Activated CD4-positive, alpha-beta T cell treated with anti-CD3 and anti-CD28 coated beads for 36 hours (primary cell): ENCODE measurements around the gene RNF2. TPM values are rescaled to one million over a fixed set of nuclear protein-coding genes. Genes with fewer than 3 reads are reported as not detected.

Source experiments
- ATAC-seq: fragments of 200-7000 bp; cut with Tn5 transposase; one replicate; pipeline ENCODE4 v1.10.0; 2021; ENCODE audit warnings: mild to moderate bottlenecking, moderate library complexity
- CTCF ChIA-PET: fragments of 350-600 bp; sonication (Branson Sonifier 250); formaldehyde crosslinking; loops from one replicate; lab custom pipeline; 2021; ENCODE audit warnings: antibody characterized with exemption; lab: Charles Lee
- POLR2A ChIA-PET: fragments of 350-600 bp; sonication (Branson Sonifier 250); formaldehyde crosslinking; loops from one replicate; lab custom pipeline; 2021; ENCODE audit warnings: antibody characterized with exemption, inconsistent platforms; lab: Charles Lee
- DNase-seq: peaks from one replicate; pipeline ENCODE4 v3.0.0-alpha.2; 2020
- H3K27ac Mint-ChIP-seq: one replicate; pipeline ENCODE4 v1.8.0; 2021; ENCODE audit warnings: mixed read lengths
- H3K27me3 Mint-ChIP-seq: one replicate; pipeline ENCODE4 v1.8.0; 2021; ENCODE audit warnings: mixed read lengths
- H3K36me3 Mint-ChIP-seq: one replicate; pipeline ENCODE4 v1.8.0; 2021; ENCODE audit warnings: low read depth, mixed read lengths
- H3K4me1 Mint-ChIP-seq: one replicate; pipeline ENCODE4 v1.8.0; 2021; ENCODE audit warnings: mixed read lengths
- H3K4me3 Mint-ChIP-seq: one replicate; pipeline ENCODE4 v1.8.0; 2021; ENCODE audit warnings: mild to moderate bottlenecking, moderate library complexity, mixed read lengths
- H3K9me3 Mint-ChIP-seq: one replicate; pipeline ENCODE4 v1.8.0; 2021; ENCODE audit warnings: low read depth, mixed read lengths
- intact Hi-C, 2 experiments: fragments of 100-400 bp; cut with DNase I in 1 of 2; cut with micrococcal nuclease in 1 of 2; formaldehyde crosslinking; loops; one replicate each; pipeline versions ENCODE4 v1.14.2 to v1.15.1; 2022 to 2024; cut with DNase I, micrococcal nuclease
- total RNA-seq, 2 experiments: library from RNA; stranded (reverse); gene quantifications; one replicate each; pipeline ENCODE4 v1.2.3, GENCODE V29; 2021

RNF2 gene
- total RNA-seq, 2 experiments from 2014 or later: 19.6 to 23.6 TPM

GRCh38 chr1:185094761-185095160, 49.4 kb downstream of the RNF2 start:
- Mint-ChIP-seq H3K27me3 (no peaks in the 10 kb centered on the region), H3K4me3 (no peak overlapping the region), H3K27ac (no peak overlapping the region), H3K4me1 (no peaks in the 10 kb centered on the region), H3K36me3 (peaks cover 39% of the 10 kb centered on the region), H3K9me3 (no peaks in the 10 kb centered on the region)
- ChIA-PET POLR2A (no interaction called here), CTCF (no interaction called here)
- ATAC-seq: no peak
- DNase-seq: no peak
- intact Hi-C loops: no loop called here

GRCh38 chr1:185096531-185096930, 51.2 kb downstream of the RNF2 start:
- Mint-ChIP-seq H3K9me3 (no peaks in the 10 kb centered on the region), H3K27me3 (no peaks in the 10 kb centered on the region), H3K36me3 (peaks cover 49% of the 10 kb centered on the region), H3K4me3 (no peak overlapping the region), H3K27ac (no peak overlapping the region), H3K4me1 (no peaks in the 10 kb centered on the region)
- ChIA-PET POLR2A (no interaction called here), CTCF (no interaction called here)
- no peak for DNase-seq
- intact Hi-C loops: no loop called here
- ATAC-seq: no peak

DNA sequence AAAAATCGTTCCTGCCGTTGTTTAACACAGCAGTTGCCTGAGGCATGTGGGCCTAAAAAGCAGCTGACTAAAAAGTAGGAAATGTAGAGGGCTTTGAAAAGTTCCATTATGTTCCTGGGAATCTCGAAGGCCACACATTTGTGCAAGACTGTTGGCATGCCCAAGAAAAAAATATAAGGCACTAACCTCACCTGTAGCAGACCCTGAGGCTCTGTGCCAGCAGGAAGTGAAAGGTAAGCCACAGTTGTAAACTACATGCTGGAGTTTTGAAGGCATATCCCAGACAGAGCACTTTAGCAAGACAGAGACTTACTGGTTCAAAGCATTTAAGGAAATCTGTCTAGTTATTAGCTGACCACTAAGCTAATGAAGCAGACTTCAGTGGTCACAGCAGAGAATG, 58.7 kb downstream of the RNF2 start:
- POLR2A ChIA-PET: no interaction called here
- Mint-ChIP-seq H3K4me3 (no peak overlapping the region), H3K27me3 (no peaks in the 10 kb centered on the region), H3K9me3 (peaks cover 11% of the 10 kb centered on the region), H3K27ac (no peak overlapping the region), H3K36me3 (peaks cover 43% of the 10 kb centered on the region), H3K4me1 (no peaks in the 10 kb centered on the region)
- DNase-seq (no peak), ATAC-seq (no peak)
- intact Hi-C loops: no loop called here
- CTCF ChIA-PET: interaction anchor here (0.5 kb wide), 1 partner anchor 34 kb away, joined by 3 read pairs; no protein-coding TSS in a partner anchor

DNA sequence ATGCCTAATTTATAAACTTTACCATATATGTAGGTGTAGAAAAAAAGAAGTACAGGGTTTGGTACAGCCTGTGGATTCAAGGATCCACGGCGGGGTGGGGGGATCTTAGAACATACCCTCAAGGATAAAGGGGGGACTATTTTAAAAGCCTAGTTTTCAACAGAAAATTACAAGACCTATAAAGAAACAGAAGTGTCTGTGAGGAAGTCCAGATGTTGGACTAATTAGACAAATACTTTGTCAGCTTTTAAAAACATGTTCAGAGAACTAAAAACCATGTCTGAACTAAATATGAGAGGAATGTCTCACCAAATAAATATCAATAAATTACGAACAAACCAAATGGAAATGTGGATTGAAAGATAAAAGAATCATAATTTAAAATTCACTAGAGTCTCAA, 59.8 kb downstream of the RNF2 start:
- Mint-ChIP-seq H3K4me1 (no peaks in the 10 kb centered on the region), H3K9me3 (peaks cover 19% of the 10 kb centered on the region), H3K27me3 (no peaks in the 10 kb centered on the region), H3K4me3 (no peak overlapping the region), H3K36me3 (peaks cover 35% of the 10 kb centered on the region), H3K27ac (no peak overlapping the region)
- DNase-seq: no peak
- CTCF ChIA-PET: interaction anchor here (1.2 to 1.5 kb wide), 2 partner anchors 11 to 14 kb away, joined by 3 read pairs; no protein-coding TSS in a partner anchor
- no peak for ATAC-seq
- intact Hi-C loops: no loop called here
- POLR2A ChIA-PET: no interaction called here

DNA sequence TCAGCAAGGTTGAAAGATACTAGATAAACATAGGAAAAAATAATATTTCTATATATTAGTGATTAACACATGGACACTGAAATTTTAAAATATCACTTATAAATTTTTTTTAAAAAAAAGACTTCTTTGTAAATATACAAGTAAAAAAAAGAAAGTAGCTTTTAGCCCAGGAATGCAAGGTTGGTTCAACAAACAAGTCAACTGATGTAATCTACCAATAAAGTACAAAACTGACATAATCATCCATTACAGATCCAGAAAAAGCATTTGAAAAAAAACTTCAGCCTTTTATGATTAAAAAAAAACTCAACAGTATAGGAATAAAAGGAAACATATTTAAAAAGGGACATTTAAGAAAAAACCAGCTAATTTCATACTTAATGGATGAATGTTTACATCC, 63.0 kb downstream of the RNF2 start:
- no peak overlapping the region for H3K27ac Mint-ChIP-seq
- CTCF ChIA-PET: interaction anchor here (0.7 to 0.8 kb wide), 2 partner anchors 26 to 33 kb away, joined by 3 read pairs; no protein-coding TSS in a partner anchor
- intact Hi-C loops: no loop called here
- H3K4me1 Mint-ChIP-seq: no peaks in the 10 kb centered on the region
- H3K36me3 Mint-ChIP-seq: peaks cover 11% of the 10 kb centered on the region
- POLR2A ChIA-PET: interaction anchor here (0.6 kb wide), 1 partner anchor 365 kb away, joined by 5 read pairs; no protein-coding TSS in a partner anchor
- H3K4me3 Mint-ChIP-seq: no peak overlapping the region
- DNase-seq (no peak), ATAC-seq (no peak)
- peaks cover 22% of the 10 kb centered on the region for H3K9me3 Mint-ChIP-seq
- no peaks in the 10 kb centered on the region for H3K27me3 Mint-ChIP-seq

GRCh38 chr1:185110145-185110544, 64.8 kb downstream of the RNF2 start:
- no peaks in the 10 kb centered on the region for H3K4me1 Mint-ChIP-seq
- no peak overlapping the region for H3K27ac Mint-ChIP-seq
- H3K4me3 Mint-ChIP-seq: no peak overlapping the region
- peaks cover 2% of the 10 kb centered on the region for H3K36me3 Mint-ChIP-seq
- intact Hi-C loops: no loop called here
- no peak for DNase-seq
- ChIA-PET POLR2A (no interaction called here), CTCF (no interaction called here)
- ATAC-seq: no peak
- no peaks in the 10 kb centered on the region for H3K27me3 Mint-ChIP-seq
- H3K9me3 Mint-ChIP-seq: peaks cover 22% of the 10 kb centered on the region

DNA sequence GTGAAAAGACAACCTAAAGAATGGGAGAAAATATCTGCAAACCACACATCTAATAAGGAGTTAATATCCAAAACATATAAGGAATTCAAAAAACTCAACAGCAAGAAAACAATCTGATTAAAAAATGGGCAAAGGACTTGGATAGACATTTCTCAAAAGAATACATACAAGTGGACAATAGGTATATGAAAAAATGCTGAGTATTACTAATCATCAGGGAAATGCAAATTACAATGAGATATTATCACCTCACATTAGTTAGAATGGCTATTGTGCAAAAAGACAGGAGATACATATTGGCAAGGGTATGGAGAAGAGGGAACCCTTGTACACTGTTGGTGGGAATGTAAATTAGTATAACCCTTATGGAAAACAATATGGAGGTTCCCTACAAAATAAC, 66.5 kb downstream of the RNF2 start:
- intact Hi-C loops: no loop called here
- no peak overlapping the region for H3K27ac Mint-ChIP-seq
- H3K4me1 Mint-ChIP-seq: no peaks in the 10 kb centered on the region
- ATAC-seq (no peak), DNase-seq (no peak)
- H3K4me3 Mint-ChIP-seq: no peak overlapping the region
- H3K36me3 Mint-ChIP-seq: peaks cover 2% of the 10 kb centered on the region
- CTCF ChIA-PET: no interaction called here
- H3K9me3 Mint-ChIP-seq: peaks cover 16% of the 10 kb centered on the region
- H3K27me3 Mint-ChIP-seq: no peaks in the 10 kb centered on the region
- POLR2A ChIA-PET: no interaction called here

GRCh38 chr1:185112356-185112755, 67.0 kb downstream of the RNF2 start:
- Mint-ChIP-seq H3K4me3 (no peak overlapping the region), H3K9me3 (peaks cover 14% of the 10 kb centered on the region), H3K4me1 (no peaks in the 10 kb centered on the region), H3K27ac (no peak overlapping the region), H3K27me3 (no peaks in the 10 kb centered on the region), H3K36me3 (peaks cover 2% of the 10 kb centered on the region)
- POLR2A ChIA-PET: no interaction called here
- DNase-seq (no peak), ATAC-seq (no peak)
- intact Hi-C loops: no loop called here
- CTCF ChIA-PET: no interaction called here

GRCh38 chr1:185129708-185130107, 84.3 kb downstream of the RNF2 start:
- no peak for DNase-seq
- Mint-ChIP-seq H3K27me3 (no peaks in the 10 kb centered on the region), H3K27ac (no peak overlapping the region), H3K4me3 (no peak overlapping the region), H3K9me3 (peaks cover 7% of the 10 kb centered on the region), H3K36me3 (peaks cover 39% of the 10 kb centered on the region), H3K4me1 (no peaks in the 10 kb centered on the region)
- ATAC-seq: no peak
- intact Hi-C loops: no loop called here
- ChIA-PET POLR2A (no interaction called here), CTCF (no interaction called here)

- Mint-ChIP-seq H3K27ac (no peak overlapping the region), H3K36me3 (peaks cover 40% of the 10 kb centered on the region), H3K27me3 (no peaks in the 10 kb centered on the region), H3K9me3 (peaks cover 7% of the 10 kb centered on the region), H3K4me1 (no peaks in the 10 kb centered on the region), H3K4me3 (no peak overlapping the region)
- intact Hi-C loops: no loop called here
- ATAC-seq: no peak
- no peak for DNase-seq
- ChIA-PET POLR2A (no interaction called here), CTCF (interaction anchor here (0.6 kb wide), 1 partner anchor 12 kb away, joined by 4 read pairs; no protein-coding TSS in a partner anchor)
Observed at GRCh38 chr1:185132534-185132933, 87.2 kb downstream of the RNF2 start.

DNA sequence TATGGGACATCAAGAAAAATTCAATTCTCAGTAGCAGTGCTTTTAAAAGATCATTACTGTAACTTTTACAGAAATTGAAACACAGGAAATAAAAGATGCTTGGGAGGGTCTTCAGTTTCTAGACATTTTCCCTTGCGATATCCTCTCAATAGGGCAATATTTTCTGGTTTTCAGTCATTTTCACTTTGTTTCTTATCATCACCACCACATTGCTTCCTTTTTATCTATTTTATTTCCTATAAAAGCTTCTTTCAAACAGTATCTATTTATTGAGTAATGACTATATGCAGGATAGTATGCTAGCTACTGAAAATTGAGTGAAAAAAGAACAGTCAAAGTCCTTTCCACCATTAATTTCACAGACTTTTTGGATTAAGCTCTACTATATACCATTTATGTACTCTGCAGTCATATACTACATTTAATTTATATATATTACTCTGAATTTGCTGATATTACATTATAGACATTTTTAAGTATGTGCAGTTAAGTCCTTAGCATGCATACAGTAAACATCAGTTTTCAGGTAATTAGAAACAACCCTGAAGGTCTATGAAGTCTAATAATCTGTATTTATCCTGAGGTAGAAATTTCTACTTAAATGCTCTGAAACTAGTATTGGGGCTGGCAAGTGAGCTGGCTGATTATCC, 92.7 kb downstream of the RNF2 start:
- DNase-seq (no peak), ATAC-seq (no peak)
- H3K4me3 Mint-ChIP-seq: no peak overlapping the region
- intact Hi-C loops: no loop called here
- H3K27ac Mint-ChIP-seq: no peak overlapping the region
- ChIA-PET POLR2A (no interaction called here), CTCF (interaction anchor here (0.6 kb wide), 1 partner anchor 543 kb away, joined by 3 read pairs; no protein-coding TSS in a partner anchor)
- H3K27me3 Mint-ChIP-seq: no peaks in the 10 kb centered on the region
- H3K9me3 Mint-ChIP-seq: peaks cover 3% of the 10 kb centered on the region
- H3K4me1 Mint-ChIP-seq: peaks cover 3% of the 10 kb centered on the region
- H3K36me3 Mint-ChIP-seq: peaks cover 23% of the 10 kb centered on the region

- no peaks in the 10 kb centered on the region for H3K27me3 Mint-ChIP-seq
- ATAC-seq (no peak), DNase-seq (no peak)
- H3K9me3 Mint-ChIP-seq: no peaks in the 10 kb centered on the region
- peaks cover 3% of the 10 kb centered on the region for H3K4me1 Mint-ChIP-seq
- no peak overlapping the region for H3K27ac Mint-ChIP-seq
- no peak overlapping the region for H3K4me3 Mint-ChIP-seq
- intact Hi-C loops: no loop called here
- ChIA-PET CTCF (no interaction called here), POLR2A (no interaction called here)
- peaks cover 13% of the 10 kb centered on the region for H3K36me3 Mint-ChIP-seq
Observed at GRCh38 chr1:185139246-185139645, 93.9 kb downstream of the RNF2 start.
